SK-N-SH (cell line): ENCODE data around the gene WWTR1. TPM values are rescaled to one million over a fixed set of nuclear protein-coding genes. Genes with fewer than 3 reads are reported as not detected.

Experiments used
- CTCF ChIA-PET: fragments of 300-600, 350-600 bp; formaldehyde crosslinking; extraction: SDS; loops from one replicate; lab custom pipeline; 2021; lab: Yijun Ruan, JAX
- POLR2A ChIA-PET: fragments of 350-600 bp; sonication (Branson Sonifier 250); formaldehyde crosslinking; extraction: SDS; loops from one replicate; lab custom pipeline; 2020; ENCODE audit warnings: antibody characterized with exemption, inconsistent platforms; lab: Yijun Ruan, JAX
- DNase-seq: peaks from one replicate; pipeline ENCODE4 v3.0.0; 2012
- H2AFZ ChIP-seq: fragments of 200-600 bp; sonication (generic); 2 replicates; pipeline ENCODE4 v1.8.1; 2016; ENCODE audit warnings: antibody characterized with exemption, mild to moderate bottlenecking, low read depth
- H3F3A ChIP-seq: fragments of 200-600 bp; sonication (generic); replicated peaks from 2 replicates; pipeline ENCODE3; 2016; ENCODE audit warnings: antibody characterized with exemption, mild to moderate bottlenecking; ENCODE audit not compliant: insufficient read depth
- H3K27ac ChIP-seq, 2 experiments: fragments of 200-500 bp in 1 of 2; fragments of 200-600 bp in 1 of 2; sonication (Bioruptor generic) in 1 of 2; sonication (generic), shearing (Covaris generic) in 1 of 2; 2 replicates each; pipeline versions ENCODE4 v1.5.1 to v1.6.1; 2014 to 2016; ENCODE audit warnings: low read depth in 2 of 2, inconsistent platforms in 1 of 2, low read length in 1 of 2, mild to moderate bottlenecking in 1 of 2, mixed read lengths in 1 of 2
- H3K27me3 ChIP-seq: fragments of 200-600 bp; sonication (generic), shearing (Covaris generic); 2 replicates; pipeline ENCODE4 v1.6.1; 2016; ENCODE audit warnings: mixed run types; ENCODE audit not compliant: insufficient read depth
- H3K36me3 ChIP-seq, 2 experiments: fragments of 200-500 bp in 1 of 2; fragments of 200-600 bp in 1 of 2; sonication (Bioruptor generic) in 1 of 2; sonication (generic) in 1 of 2; replicated peaks in 1 of 2; 2 replicates each; pipeline versions ENCODE3 to v1.5.1; 2014 to 2016; ENCODE audit warnings: low read length in 1 of 2, mild to moderate bottlenecking in 1 of 2; ENCODE audit not compliant: insufficient read depth in 2 of 2, control insufficient read depth in 1 of 2
- H3K4me1 ChIP-seq, 2 experiments: fragments of 200-500 bp in 1 of 2; fragments of 200-600 bp in 1 of 2; sonication (Bioruptor generic) in 1 of 2; sonication (generic), shearing (Covaris generic) in 1 of 2; 2 replicates each; pipeline versions ENCODE4 v1.5.1 to v1.6.1; 2014 to 2016; ENCODE audit warnings: low read depth in 1 of 2, low read length in 1 of 2, mixed run types in 1 of 2; ENCODE audit not compliant: insufficient read depth in 2 of 2, control insufficient read depth in 1 of 2
- H3K4me2 ChIP-seq: fragments of 200-600 bp; sonication (generic), shearing (Covaris generic); 2 replicates; pipeline ENCODE4 v1.6.1; 2017; ENCODE audit warnings: mixed run types
- H3K4me3 ChIP-seq, 2 experiments: fragments of 200-500 bp in 1 of 2; fragments of 200-600 bp in 1 of 2; sonication (Bioruptor generic) in 1 of 2; sonication (generic), shearing (Covaris generic) in 1 of 2; 2 replicates each; pipeline versions ENCODE4 v1.5.1 to v1.8.1; 2014 to 2016; ENCODE audit warnings: low read depth in 2 of 2, inconsistent platforms in 1 of 2, low read length in 1 of 2, mild to moderate bottlenecking in 1 of 2, mixed read lengths in 1 of 2, moderate library complexity in 1 of 2
- H3K79me2 ChIP-seq: fragments of 200-600 bp; sonication (generic); 2 replicates; pipeline ENCODE4 v1.8.1; 2017; ENCODE audit warnings: mild to moderate bottlenecking; ENCODE audit not compliant: insufficient read depth
- H3K9ac ChIP-seq: fragments of 200-600 bp; sonication (generic); 2 replicates; pipeline ENCODE4 v1.6.1; 2017; ENCODE audit warnings: mixed run types
- H3K9me2 ChIP-seq: fragments of 200-600 bp; sonication (generic); 2 replicates; pipeline ENCODE4 v1.6.1; 2017; ENCODE audit warnings: mixed run types
- H3K9me3 ChIP-seq: fragments of 200-600 bp; sonication (generic); 2 replicates; pipeline ENCODE4 v1.6.1; 2017; ENCODE audit warnings: mixed run types, mild to moderate bottlenecking, moderate library complexity
- H4K20me1 ChIP-seq: fragments of 200-600 bp; sonication (generic); 2 replicates; pipeline ENCODE4 v1.6.1; 2017; ENCODE audit warnings: mild to moderate bottlenecking, mixed run types; ENCODE audit not compliant: insufficient read depth
- EZH2phosphoT487 ChIP-seq: fragments of 200-600 bp; sonication (generic); IDR thresholded peaks from 2 replicates; pipeline ENCODE4 v1.6.1; 2017; ENCODE audit warnings: low read depth, mixed run types, mild to moderate bottlenecking, antibody characterized with exemption, moderate library complexity, borderline replicate concordance
- FOXJ3 ChIP-seq: sonication (generic); formaldehyde crosslinking; IDR thresholded peaks from 2 replicates; pipeline ENCODE4 v1.5.1; 2020; ENCODE audit warnings: mild to moderate bottlenecking, missing genetic modification reagents
- JUND ChIP-seq: IDR thresholded peaks from 2 replicates; pipeline ENCODE4 v1.4.0; 2012
- NRF1 ChIP-seq: IDR thresholded peaks from 2 replicates; pipeline ENCODE4 v1.6.1; 2012; ENCODE audit warnings: low read depth, mild to moderate bottlenecking, low read length
- POLR2AphosphoS5 ChIP-seq: IDR thresholded peaks from 2 replicates; pipeline ENCODE4 v1.6.1; 2012; ENCODE audit warnings: low read depth, low read length
- RAD21 ChIP-seq: IDR thresholded peaks from 2 replicates; pipeline ENCODE4 v1.6.1; 2012; ENCODE audit warnings: mild to moderate bottlenecking, low read length
- RCOR1 ChIP-seq: fragments of 150-350 bp; IDR thresholded peaks from 2 replicates; pipeline ENCODE4 v1.6.1; 2017; ENCODE audit warnings: antibody characterized with exemption, low read length
- RFX5 ChIP-seq: IDR thresholded peaks from 2 replicates; pipeline ENCODE4 v1.6.1; 2012; ENCODE audit warnings: mild to moderate bottlenecking, improper control_type of control experiment, low read length
- SIN3A ChIP-seq: IDR thresholded peaks from 2 replicates; pipeline ENCODE4 v1.6.1; 2012; ENCODE audit warnings: low read depth, mild to moderate bottlenecking, low read length, moderate library complexity, borderline replicate concordance
- SMC3 ChIP-seq: IDR thresholded peaks from 2 replicates; pipeline ENCODE4 v1.6.1; 2012; ENCODE audit warnings: low read depth, low read length, improper control_type of control experiment
- TAF1 ChIP-seq: IDR thresholded peaks from 2 replicates; pipeline ENCODE4 v1.6.1; 2012; ENCODE audit warnings: low read depth, mild to moderate bottlenecking, low read length, moderate library complexity, borderline replicate concordance
- WGBS: methylation state at CpG from one replicate; pipeline ENCODE4 v1.1.6; 2017; ENCODE audit warnings: low lambda C conversion rate; 5-methylcytosine and 5-hydroxymethylcytosine counted together
- polyA plus RNA-seq, 3 experiments: library from polyadenylated mRNA; depleted of rRNA; stranded (reverse); fragments of >200 nt; gene quantifications; 2 replicates each; pipeline ENCODE4 v1.2.3, GENCODE V29; 2012
- TF ChIP-seq, protein P1 (sequence below): IDR thresholded peaks from 2 replicates; pipeline ENCODE4 v1.4.0; 2012; ENCODE audit warnings: low read depth
- TF ChIP-seq, protein P2 (sequence below): IDR thresholded peaks from 2 replicates; pipeline ENCODE4; 2012
- TF ChIP-seq, protein P3 (sequence below): IDR thresholded peaks from 2 replicates; pipeline ENCODE4 v1.4.0; 2012; ENCODE audit warnings: low read depth, borderline replicate concordance
- TF ChIP-seq, protein P4 (sequence below): fragments of 200-600 bp; sonication (generic); IDR thresholded peaks from 2 replicates; pipeline ENCODE4 v1.6.1; 2017; ENCODE audit warnings: antibody characterized with exemption, mild to moderate bottlenecking, moderate library complexity
- TF ChIP-seq, protein P5 (sequence below): fragments of 150-350 bp; IDR thresholded peaks from 2 replicates; pipeline ENCODE4 v1.6.1; 2016; ENCODE audit warnings: mild to moderate bottlenecking, low read depth, low read length

The WWTR1 gene
- polyA plus RNA-seq, 1 of the 3 experiments (the other 2 are of a cell fraction): 60.6 TPM

DNA sequence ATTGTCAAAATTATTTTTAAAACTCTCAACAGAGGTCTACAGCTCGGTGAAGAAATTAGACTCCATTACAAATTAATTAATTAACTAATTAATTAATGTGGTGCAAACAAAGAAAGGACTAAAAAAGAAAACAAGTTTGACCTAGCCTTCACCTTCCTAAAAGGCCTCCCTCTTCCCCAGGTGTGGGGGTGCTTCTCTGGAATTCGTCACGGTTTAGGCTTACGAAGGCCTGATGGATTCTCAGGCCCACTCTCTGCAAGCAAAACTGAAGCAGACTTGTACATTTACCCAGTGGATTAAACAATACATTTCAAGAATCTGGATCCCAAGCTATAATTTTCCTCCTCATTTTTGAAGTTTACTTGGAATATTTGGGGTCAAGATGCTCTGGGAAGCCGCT, 94.7 kb downstream of the WWTR1 start:
- H3K9me2 ChIP-seq: no peaks in the 10 kb centered on the region
- ChIA-PET POLR2A (no interaction called here), CTCF (interaction anchor here (0.9 to 1.3 kb wide), 2 partner anchors 33 to 50 kb away, joined by 3 to 4 read pairs; no protein-coding TSS in a partner anchor)
- peaks cover 0 to 19% of the 10 kb centered on the region in 2 experiments; a peak in 2 of 4 replicates for H3K4me1 ChIP-seq
- no peak for DNase-seq
- 98% methylated on average over 5 of the region's 5 CpGs for WGBS
- no peak overlapping the region for H3K27ac ChIP-seq
- H2AFZ ChIP-seq: no peak overlapping the region
- H3K36me3 ChIP-seq: peaks cover 0 to 6% of the 10 kb centered on the region in 2 experiments
- no peak overlapping the region for H3K9ac ChIP-seq
- no peak overlapping the region for H3K4me2 ChIP-seq
- peaks cover 74% of the 10 kb centered on the region for H3K79me2 ChIP-seq
- H3K4me3 ChIP-seq: no peak overlapping the region
- H3K9me3 ChIP-seq: no peaks in the 10 kb centered on the region
- no peaks in the 10 kb centered on the region for H3K27me3 ChIP-seq
- H4K20me1 ChIP-seq: no peaks in the 10 kb centered on the region
- no peak for TF ChIP-seq FOXJ3 (CRISPR knock-in tag)
- no peak for TF ChIP-seq EZH2phosphoT487
- TF ChIP-seq, protein P1, sequence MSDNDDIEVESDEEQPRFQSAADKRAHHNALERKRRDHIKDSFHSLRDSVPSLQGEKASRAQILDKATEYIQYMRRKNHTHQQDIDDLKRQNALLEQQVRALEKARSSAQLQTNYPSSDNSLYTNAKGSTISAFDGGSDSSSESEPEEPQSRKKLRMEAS: no peak
- TF ChIP-seq, protein P2, sequence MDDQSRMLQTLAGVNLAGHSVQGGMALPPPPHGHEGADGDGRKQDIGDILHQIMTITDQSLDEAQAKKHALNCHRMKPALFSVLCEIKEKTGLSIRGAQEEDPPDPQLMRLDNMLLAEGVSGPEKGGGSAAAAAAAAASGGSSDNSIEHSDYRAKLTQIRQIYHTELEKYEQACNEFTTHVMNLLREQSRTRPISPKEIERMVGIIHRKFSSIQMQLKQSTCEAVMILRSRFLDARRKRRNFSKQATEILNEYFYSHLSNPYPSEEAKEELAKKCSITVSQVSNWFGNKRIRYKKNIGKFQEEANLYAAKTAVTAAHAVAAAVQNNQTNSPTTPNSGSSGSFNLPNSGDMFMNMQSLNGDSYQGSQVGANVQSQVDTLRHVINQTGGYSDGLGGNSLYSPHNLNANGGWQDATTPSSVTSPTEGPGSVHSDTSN: no peak
- TF ChIP-seq, protein P3, sequence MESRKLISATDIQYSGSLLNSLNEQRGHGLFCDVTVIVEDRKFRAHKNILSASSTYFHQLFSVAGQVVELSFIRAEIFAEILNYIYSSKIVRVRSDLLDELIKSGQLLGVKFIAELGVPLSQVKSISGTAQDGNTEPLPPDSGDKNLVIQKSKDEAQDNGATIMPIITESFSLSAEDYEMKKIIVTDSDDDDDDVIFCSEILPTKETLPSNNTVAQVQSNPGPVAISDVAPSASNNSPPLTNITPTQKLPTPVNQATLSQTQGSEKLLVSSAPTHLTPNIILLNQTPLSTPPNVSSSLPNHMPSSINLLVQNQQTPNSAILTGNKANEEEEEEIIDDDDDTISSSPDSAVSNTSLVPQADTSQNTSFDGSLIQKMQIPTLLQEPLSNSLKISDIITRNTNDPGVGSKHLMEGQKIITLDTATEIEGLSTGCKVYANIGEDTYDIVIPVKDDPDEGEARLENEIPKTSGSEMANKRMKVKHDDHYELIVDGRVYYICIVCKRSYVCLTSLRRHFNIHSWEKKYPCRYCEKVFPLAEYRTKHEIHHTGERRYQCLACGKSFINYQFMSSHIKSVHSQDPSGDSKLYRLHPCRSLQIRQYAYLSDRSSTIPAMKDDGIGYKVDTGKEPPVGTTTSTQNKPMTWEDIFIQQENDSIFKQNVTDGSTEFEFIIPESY: no peak
- TF ChIP-seq SMC3: no peak
- TF ChIP-seq, protein P4, sequence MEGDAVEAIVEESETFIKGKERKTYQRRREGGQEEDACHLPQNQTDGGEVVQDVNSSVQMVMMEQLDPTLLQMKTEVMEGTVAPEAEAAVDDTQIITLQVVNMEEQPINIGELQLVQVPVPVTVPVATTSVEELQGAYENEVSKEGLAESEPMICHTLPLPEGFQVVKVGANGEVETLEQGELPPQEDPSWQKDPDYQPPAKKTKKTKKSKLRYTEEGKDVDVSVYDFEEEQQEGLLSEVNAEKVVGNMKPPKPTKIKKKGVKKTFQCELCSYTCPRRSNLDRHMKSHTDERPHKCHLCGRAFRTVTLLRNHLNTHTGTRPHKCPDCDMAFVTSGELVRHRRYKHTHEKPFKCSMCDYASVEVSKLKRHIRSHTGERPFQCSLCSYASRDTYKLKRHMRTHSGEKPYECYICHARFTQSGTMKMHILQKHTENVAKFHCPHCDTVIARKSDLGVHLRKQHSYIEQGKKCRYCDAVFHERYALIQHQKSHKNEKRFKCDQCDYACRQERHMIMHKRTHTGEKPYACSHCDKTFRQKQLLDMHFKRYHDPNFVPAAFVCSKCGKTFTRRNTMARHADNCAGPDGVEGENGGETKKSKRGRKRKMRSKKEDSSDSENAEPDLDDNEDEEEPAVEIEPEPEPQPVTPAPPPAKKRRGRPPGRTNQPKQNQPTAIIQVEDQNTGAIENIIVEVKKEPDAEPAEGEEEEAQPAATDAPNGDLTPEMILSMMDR: no peak
- TF ChIP-seq, protein P5, sequence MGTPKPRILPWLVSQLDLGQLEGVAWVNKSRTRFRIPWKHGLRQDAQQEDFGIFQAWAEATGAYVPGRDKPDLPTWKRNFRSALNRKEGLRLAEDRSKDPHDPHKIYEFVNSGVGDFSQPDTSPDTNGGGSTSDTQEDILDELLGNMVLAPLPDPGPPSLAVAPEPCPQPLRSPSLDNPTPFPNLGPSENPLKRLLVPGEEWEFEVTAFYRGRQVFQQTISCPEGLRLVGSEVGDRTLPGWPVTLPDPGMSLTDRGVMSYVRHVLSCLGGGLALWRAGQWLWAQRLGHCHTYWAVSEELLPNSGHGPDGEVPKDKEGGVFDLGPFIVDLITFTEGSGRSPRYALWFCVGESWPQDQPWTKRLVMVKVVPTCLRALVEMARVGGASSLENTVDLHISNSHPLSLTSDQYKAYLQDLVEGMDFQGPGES: no peak
- TF ChIP-seq SIN3A: no peak
- TF ChIP-seq RAD21: no peak
- no peak for TF ChIP-seq TAF1
- TF ChIP-seq JUND: no peak
- no peak for TF ChIP-seq NRF1
- no peak for TF ChIP-seq RFX5
- TF ChIP-seq RCOR1: no peak
- no peak for TF ChIP-seq POLR2AphosphoS5
- TF ChIP-seq, all 33 proteins: peak for 0
- no peaks in the 10 kb centered on the region for H3F3A ChIP-seq
